T-cell (primary cell): ENCODE data around the gene SYNE4. TPM values are rescaled to one million over a fixed set of nuclear protein-coding genes. Genes with fewer than 3 reads are reported as not detected.

Experiments
- ATAC-seq, 4 experiments: fragments of 200-7000 bp in 3 of 4; fragments of 150-1000 bp in 1 of 4; cut with Tn5 transposase; replicated peaks in 1 of 4; 1 replicate in 3 of 4; 2 replicates in 1 of 4; pipeline ENCODE4 v1.10.0; 2021; ENCODE audit warnings: moderate library complexity in 3 of 4, mild to moderate bottlenecking in 2 of 4, moderate number of reproducible peaks in 1 of 4
- CTCF ChIA-PET, 2 donors: fragments of 300-600 bp; sonication (Branson Sonifier 250); formaldehyde crosslinking; loops; one replicate each; lab custom pipeline; 2022; ENCODE audit warnings: antibody characterized with exemption in 2 of 2; lab: Charles Lee
- POLR2A ChIA-PET, 2 donors: fragments of 300-600 bp; sonication (Branson Sonifier 250); formaldehyde crosslinking; loops; one replicate each; lab custom pipeline; 2022; ENCODE audit warnings: antibody characterized with exemption in 2 of 2; lab: Charles Lee
- DNase-seq, 35 experiments: peaks; one replicate each; pipeline versions ENCODE4 v3.0.0 to v3.0.0-alpha.2; 2013 to 2023
- H3K27ac ChIP-seq: one replicate; pipeline ENCODE4 v1.5.1; 2013; ENCODE audit warnings: low read length
- H3K27me3 ChIP-seq, 2 experiments: replicated peaks in 1 of 2; 1 replicate in 1 of 2; 2 replicates in 1 of 2; pipeline versions ENCODE4 v1.6.1 to v1.7.0; 2013; ENCODE audit warnings: low read length in 1 of 2, mixed read lengths in 1 of 2; ENCODE audit not compliant: control insufficient read depth in 2 of 2, insufficient read depth in 2 of 2; ENCODE audit errors: extremely low read depth in 1 of 2
- H3K36me3 ChIP-seq, 2 donors: 1 replicate in 1 of 2; 2 replicates in 1 of 2; pipeline versions ENCODE4 v1.6.1 to v1.7.0; 2013; ENCODE audit warnings: low read length in 1 of 2; ENCODE audit not compliant: control insufficient read depth in 2 of 2, insufficient read depth in 1 of 2; ENCODE audit errors: extremely low read depth in 1 of 2
- H3K4me1 ChIP-seq, 2 experiments: 1 replicate in 1 of 2; 2 replicates in 1 of 2; pipeline versions ENCODE4 v1.6.1 to v1.7.0; 2013; ENCODE audit warnings: low read length in 2 of 2, mixed read lengths in 1 of 2; ENCODE audit not compliant: insufficient read depth in 2 of 2, control insufficient read depth in 1 of 2; ENCODE audit errors: extremely low read depth in 1 of 2
- H3K4me3 ChIP-seq, 2 donors: 1 replicate in 1 of 2; 2 replicates in 1 of 2; pipeline versions ENCODE4 v1.5.1 to v1.7.0; 2013; ENCODE audit warnings: mild to moderate bottlenecking in 2 of 2, low read length in 1 of 2, moderate library complexity in 1 of 2; ENCODE audit not compliant: control insufficient read depth in 1 of 2; ENCODE audit errors: extremely low read depth in 1 of 2
- H3K9me3 ChIP-seq: 2 replicates; pipeline ENCODE4 v1.7.0; 2013
- H3K27ac Mint-ChIP-seq, 2 donors: one replicate each; pipeline ENCODE4 v1.8.0; 2020 to 2021; ENCODE audit warnings: mild to moderate bottlenecking in 2 of 2, mixed read lengths in 2 of 2
- H3K27me3 Mint-ChIP-seq, 2 donors: one replicate each; pipeline ENCODE4 v1.8.0; 2021 to 2022; ENCODE audit warnings: mixed read lengths in 2 of 2
- H3K36me3 Mint-ChIP-seq: one replicate; pipeline ENCODE4 v1.8.0; 2021; ENCODE audit warnings: mixed read lengths
- H3K4me1 Mint-ChIP-seq, 3 donors: one replicate each; pipeline ENCODE4 v1.8.0; 2020 to 2022; ENCODE audit warnings: mixed read lengths in 3 of 3, mild to moderate bottlenecking in 1 of 3
- H3K4me3 Mint-ChIP-seq, 3 donors: one replicate each; pipeline ENCODE4 v1.8.0; 2020 to 2022; ENCODE audit warnings: mild to moderate bottlenecking in 3 of 3, mixed read lengths in 3 of 3, moderate library complexity in 3 of 3
- H3K9me3 Mint-ChIP-seq, 3 donors: one replicate each; pipeline ENCODE4 v1.8.0; 2020 to 2022; ENCODE audit warnings: mixed read lengths in 3 of 3
- WGBS: methylation state at CpG from one replicate; pipeline ENCODE4 v1.1.5; 2013; ENCODE audit warnings: missing lambda C conversion rate; ENCODE audit not compliant: insufficient coverage; 5-methylcytosine and 5-hydroxymethylcytosine counted together
- total RNA-seq, 35 experiments: library from RNA in 6 of 35; stranded (reverse) in 6 of 35; fragments of 120-200 nt in 1 of 35; gene quantifications; one replicate each; pipeline versions ENCODE4 v1.2.1 to v1.2.4 and lab custom pipeline; 2013 to 2026

SYNE4 gene, protein sequence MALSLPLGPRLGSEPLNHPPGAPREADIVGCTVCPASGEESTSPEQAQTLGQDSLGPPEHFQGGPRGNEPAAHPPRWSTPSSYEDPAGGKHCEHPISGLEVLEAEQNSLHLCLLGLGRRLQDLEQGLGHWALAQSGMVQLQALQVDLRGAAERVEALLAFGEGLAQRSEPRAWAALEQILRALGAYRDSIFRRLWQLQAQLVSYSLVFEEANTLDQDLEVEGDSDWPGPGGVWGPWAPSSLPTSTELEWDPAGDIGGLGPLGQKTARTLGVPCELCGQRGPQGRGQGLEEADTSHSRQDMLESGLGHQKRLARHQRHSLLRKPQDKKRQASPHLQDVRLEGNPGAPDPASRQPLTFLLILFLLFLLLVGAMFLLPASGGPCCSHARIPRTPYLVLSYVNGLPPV
- total RNA-seq, result 1 to 10 TPM; 3.2 to 4.4 (median 3.7) TPM
- 1.3 TPM for total RNA-seq (2013)
- total RNA-seq (lab: John Stamatoyannopoulos, UW), result 0.30 to 3.2 (median 1.7) reads per million in 29 experiments

GRCh38 chr19:36008336-36008978 lies at the start of gene SYNE4:
Gene SYNE4, minus strand, starts transcription at chr19:36008813. Its CDS starts 132 bp downstream, at chr19:36008681.
- Mint-ChIP-seq H3K4me3 (peak within 1 kb of the TSS; percentile 44 to 62 (median 51)), H3K36me3 (no peaks in the 10 kb centered on the region), H3K9me3 (no peaks in the 10 kb centered on the region), H3K27me3 (no peaks in the 10 kb centered on the region), H3K4me1 (peaks cover 23 to 28% (median 23%) of the 10 kb centered on the region in 3 donors), H3K27ac (peak within 1 kb of the TSS in 1 of 2 donors; percentile 34)
- WGBS, result 82% methylated on average over 17 of the region's 19 CpGs
- H3K4me3 ChIP-seq, result peak within 1 kb of the TSS; percentile 30 to 54
- peaks cover 0 to 21% of the 10 kb centered on the region in 2 experiments for H3K4me1 ChIP-seq
- H3K27ac ChIP-seq, result no peak within 1 kb of the TSS
- ChIA-PET CTCF (no interaction called here), POLR2A (no interaction called here)
- DNase-seq (no peak), ATAC-seq (no peak)
- peaks cover 0 to 2% of the 10 kb centered on the region in 2 donors for H3K36me3 ChIP-seq
- peaks cover 0 to 9% of the 10 kb centered on the region in 2 experiments for H3K27me3 ChIP-seq
- no peaks in the 10 kb centered on the region for H3K9me3 ChIP-seq

DNA sequence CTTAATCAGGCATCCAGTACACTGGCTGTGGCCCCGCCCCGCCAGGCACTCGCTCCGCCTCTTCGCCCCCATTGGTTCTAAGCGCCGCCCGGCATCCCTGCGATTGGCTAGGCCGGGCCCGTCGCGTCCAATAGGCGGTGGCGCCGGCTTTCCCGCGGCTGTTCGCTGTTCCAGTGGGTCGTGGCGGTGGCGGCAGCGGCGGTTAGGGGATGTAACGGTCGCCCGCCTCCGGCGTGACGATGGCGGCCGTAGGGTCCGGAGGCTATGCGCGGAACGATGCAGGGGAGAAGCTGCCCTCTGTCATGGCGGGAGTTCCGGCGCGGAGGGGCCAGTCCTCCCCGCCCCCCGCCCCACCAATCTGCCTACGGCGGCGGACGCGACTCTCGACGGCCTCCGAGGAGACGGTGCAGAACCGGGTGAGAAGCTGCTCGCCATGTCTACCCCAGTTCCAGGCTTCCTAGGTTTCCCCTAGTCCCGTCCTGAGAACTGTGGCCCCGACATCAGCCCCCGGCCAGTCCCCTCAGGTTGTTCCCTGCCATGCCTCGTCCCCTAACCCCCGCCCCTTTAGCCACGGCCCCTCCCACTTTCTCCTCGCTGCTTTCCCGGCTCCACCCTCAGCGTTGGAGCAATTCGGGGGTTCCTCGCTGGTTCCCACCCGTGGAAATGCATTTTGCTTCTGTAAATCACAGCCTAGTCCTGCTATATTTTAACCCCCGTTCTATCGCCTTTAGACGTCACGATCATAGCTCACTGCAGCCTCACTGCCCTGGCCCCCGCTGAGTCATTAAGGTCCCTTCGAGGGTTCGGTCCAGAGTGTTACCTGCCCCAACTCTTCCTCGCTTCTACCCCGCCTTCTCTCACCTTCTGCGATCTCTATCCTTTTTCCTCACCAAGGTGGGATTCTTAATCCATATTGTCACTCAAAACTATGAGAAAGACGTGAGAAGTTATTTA lies 46.4 kb upstream of the SYNE4 start, which contains the start of gene WDR62:
TSS of gene WDR62 (plus strand) at position 165 of the 954 bp plus-strand sequence. CDS start at position 240, 75 bp downstream.
- H3K4me1 Mint-ChIP-seq, result peaks cover 20 to 27% (median 23%) of the 10 kb centered on the region in 3 donors

GRCh38 chr19:36054119-36054732 lies 45.6 kb upstream of the SYNE4 start, which contains the start of gene THAP8:
Gene THAP8, minus strand, starts transcription at chr19:36054285. Its CDS starts 68 bp downstream, at chr19:36054217.
- Histone ChIP-seq H3K4me3 (peak within 1 kb of the TSS; percentile 90 to 91), H3K9me3 (no peaks in the 10 kb centered on the region), H3K4me1 (peaks cover 12 to 21% of the 10 kb centered on the region in 2 experiments), H3K27me3 (no peaks in the 10 kb centered on the region), H3K27ac (peak within 1 kb of the TSS; percentile 88), H3K36me3 (no peaks in the 10 kb centered on the region)
- Mint-ChIP-seq H3K27ac (peak within 1 kb of the TSS; percentile 94 to 99), H3K4me3 (peak within 1 kb of the TSS; percentile 92 to 98 (median 97)), H3K27me3 (no peaks in the 10 kb centered on the region), H3K4me1 (peaks cover 20 to 27% (median 23%) of the 10 kb centered on the region in 3 donors), H3K9me3 (no peaks in the 10 kb centered on the region), H3K36me3 (peaks cover 2% of the 10 kb centered on the region)
- ATAC-seq (peak; percentile 85 to 90 (median 86)), DNase-seq (peak; percentile 99 to 100 (median 100))
- WGBS, result under 1% methylated on average over 56 of the region's 56 CpGs
- ChIA-PET CTCF (interaction anchor here (0.6 to 1.8 kb wide), 8 partner anchors 40 to 420 kb away, joined by 3 to 10 read pairs (median 3); partner anchors contain the start of gene ALKBH6 (in 1 of the 2)), POLR2A (interaction anchor here (0.5 to 1.0 kb wide), 7 partner anchors 40 to 924 kb away, joined by 3 to 13 read pairs (median 3); partner anchors contain the start of gene ALKBH6 (in 1 of the 2))

More for the DNA sequence above, 46.4 kb upstream of the SYNE4 start, which contains the start of gene WDR62:
- Histone ChIP-seq H3K36me3 (no peaks in the 10 kb centered on the region), H3K9me3 (no peaks in the 10 kb centered on the region), H3K4me1 (peaks cover 12 to 21% of the 10 kb centered on the region in 2 experiments), H3K27me3 (no peaks in the 10 kb centered on the region), H3K4me3 (peak within 1 kb of the TSS; percentile 90 to 91), H3K27ac (peak within 1 kb of the TSS; percentile 88)
- ATAC-seq, result peak; percentile 77 to 81 (median 78)
- H3K36me3 Mint-ChIP-seq, result no peaks in the 10 kb centered on the region
- peak in 23 of 35 experiments; percentile 7 to 95 (median 90) for DNase-seq
- peak within 1 kb of the TSS; percentile 94 to 99 for H3K27ac Mint-ChIP-seq
- ChIA-PET POLR2A (interaction anchor here in 1 of 2 donors (0.6 to 0.7 kb wide), 3 partner anchors 58 to 923 kb away, joined by 3 read pairs; no protein-coding TSS in a partner anchor), CTCF (interaction anchor here (0.6 to 1.8 kb wide), 4 partner anchors 73 to 269 kb away, joined by 3 to 6 read pairs (median 3); no protein-coding TSS in a partner anchor)
- H3K9me3 Mint-ChIP-seq, result no peaks in the 10 kb centered on the region
- under 1% methylated on average over 69 of the region's 76 CpGs for WGBS
- no peaks in the 10 kb centered on the region for H3K27me3 Mint-ChIP-seq
- H3K4me3 Mint-ChIP-seq, result peak within 1 kb of the TSS; percentile 92 to 98 (median 97)

DNA sequence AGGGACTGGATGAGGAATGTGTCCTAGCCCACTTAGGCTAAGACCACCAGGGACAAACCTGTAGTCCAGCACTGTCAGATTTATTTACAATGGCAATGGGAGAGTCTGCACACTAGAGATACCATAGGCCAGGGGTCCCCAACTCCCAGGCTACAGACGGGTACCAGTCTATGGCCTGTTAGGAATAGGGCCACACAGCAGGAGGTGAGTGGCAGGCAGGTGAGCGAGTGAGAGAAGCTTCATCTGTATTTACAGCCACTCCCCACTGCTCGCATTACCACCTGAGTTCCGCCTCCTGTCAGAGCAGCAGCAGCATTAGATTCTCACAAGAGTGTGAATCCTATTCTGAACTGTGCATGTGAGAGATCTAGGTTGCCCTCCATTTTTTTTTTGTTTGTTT lies 43.0 kb upstream of the SYNE4 start:
- peaks cover 8% of the 10 kb centered on the region for H3K36me3 Mint-ChIP-seq
- Histone ChIP-seq H3K27me3 (no peaks in the 10 kb centered on the region), H3K4me3 (no peak overlapping the region), H3K9me3 (no peaks in the 10 kb centered on the region), H3K36me3 (no peaks in the 10 kb centered on the region), H3K27ac (no peak overlapping the region), H3K4me1 (peaks cover 12 to 21% of the 10 kb centered on the region in 2 experiments)
- H3K27ac Mint-ChIP-seq, result peak overlapping the region in 1 of 2 donors; percentile 46
- ChIA-PET CTCF (no interaction called here), POLR2A (no interaction called here)
- no peak for ATAC-seq
- H3K4me1 Mint-ChIP-seq, result peaks cover 20 to 27% (median 23%) of the 10 kb centered on the region in 3 donors
- WGBS, result no CpG with 5 or more reads among the region's 4 CpGs
- H3K9me3 Mint-ChIP-seq, result no peaks in the 10 kb centered on the region
- DNase-seq, result no peak
- H3K27me3 Mint-ChIP-seq, result no peaks in the 10 kb centered on the region
- peak overlapping the region in 1 of 3 donors; percentile 37 for H3K4me3 Mint-ChIP-seq

DNA sequence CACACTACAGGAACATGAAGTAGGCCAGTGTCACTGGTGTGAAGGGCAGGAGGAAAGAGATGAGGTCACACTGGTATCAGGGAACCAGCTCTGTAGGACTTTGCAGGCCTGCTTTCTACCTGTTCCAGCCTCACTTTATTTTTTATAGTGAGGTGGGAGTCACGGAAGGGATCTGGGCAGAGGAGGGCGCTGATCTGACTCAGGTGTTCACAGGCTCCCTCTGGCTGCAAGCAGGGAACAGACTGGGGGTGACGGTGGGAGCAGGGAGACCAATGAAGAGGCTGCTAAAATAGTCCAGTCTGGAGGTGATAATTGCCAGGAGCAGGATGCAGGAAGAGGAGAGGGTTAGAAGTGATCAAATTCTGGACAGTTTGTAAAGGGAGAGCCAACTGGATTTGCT lies 42.6 kb upstream of the SYNE4 start:
- H3K27me3 ChIP-seq, result no peaks in the 10 kb centered on the region
- Mint-ChIP-seq H3K27ac (peak overlapping the region in 1 of 2 donors; percentile 46), H3K36me3 (peaks cover 9% of the 10 kb centered on the region), H3K4me3 (peak overlapping the region in 1 of 3 donors; percentile 37), H3K4me1 (peaks cover 21 to 25% (median 22%) of the 10 kb centered on the region in 3 donors), H3K27me3 (no peaks in the 10 kb centered on the region), H3K9me3 (no peaks in the 10 kb centered on the region)
- H3K4me3 ChIP-seq, result no peak overlapping the region
- WGBS, result 73% methylated on average over 3 of the region's 3 CpGs
- no peak for ATAC-seq
- no peaks in the 10 kb centered on the region for H3K9me3 ChIP-seq
- H3K4me1 ChIP-seq, result peaks cover 12 to 21% of the 10 kb centered on the region in 2 experiments
- H3K36me3 ChIP-seq, result no peaks in the 10 kb centered on the region
- POLR2A ChIA-PET, result no interaction called here
- H3K27ac ChIP-seq, result no peak overlapping the region
- no peak for DNase-seq
- CTCF ChIA-PET, result no interaction called here
